Fibroblast of upper back skin (primary cell): ENCODE measurements around the gene SLC31A1.
"Not testable (repeated sequence)": the region's sequence is repeated elsewhere in the genome, so short reads cannot be mapped to it uniquely, and the experiment has no call there.

Experiments
- DNase-seq: peaks from one replicate; pipeline ENCODE4 v3.0.0-alpha.2; 2013

The SLC31A1 gene

DNA sequence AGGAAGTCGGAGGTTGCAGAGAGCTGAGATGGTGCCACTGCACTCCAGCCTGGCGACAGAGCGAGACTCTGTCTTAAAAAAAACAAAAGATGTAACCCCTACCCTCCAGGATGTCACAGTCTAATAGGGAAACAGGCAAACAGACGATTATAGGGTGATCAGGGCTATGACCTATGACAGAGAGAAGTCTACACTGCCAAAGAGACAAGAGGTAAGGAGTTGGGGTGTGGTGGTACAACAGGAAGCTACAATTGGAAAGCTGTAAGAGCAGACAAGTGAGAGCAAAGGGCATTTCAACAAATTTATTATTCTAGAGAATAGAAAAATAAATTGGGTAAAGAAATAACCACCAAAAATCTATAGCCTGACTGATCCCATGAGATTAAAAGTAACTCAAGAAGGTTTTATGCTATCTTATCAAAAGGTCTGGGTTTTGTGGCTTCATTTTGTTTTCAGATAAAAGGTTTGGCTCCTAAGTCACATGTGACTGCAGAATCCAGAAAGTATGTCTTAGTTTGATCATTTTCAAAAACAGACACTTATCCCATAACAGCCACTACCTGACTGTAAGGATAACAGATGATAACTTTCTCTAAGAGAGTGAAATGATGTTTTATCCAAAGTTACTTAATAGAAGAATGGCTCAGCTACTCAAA, 46.7 kb downstream of the SLC31A1 start:
- no peak for DNase-seq

DNA sequence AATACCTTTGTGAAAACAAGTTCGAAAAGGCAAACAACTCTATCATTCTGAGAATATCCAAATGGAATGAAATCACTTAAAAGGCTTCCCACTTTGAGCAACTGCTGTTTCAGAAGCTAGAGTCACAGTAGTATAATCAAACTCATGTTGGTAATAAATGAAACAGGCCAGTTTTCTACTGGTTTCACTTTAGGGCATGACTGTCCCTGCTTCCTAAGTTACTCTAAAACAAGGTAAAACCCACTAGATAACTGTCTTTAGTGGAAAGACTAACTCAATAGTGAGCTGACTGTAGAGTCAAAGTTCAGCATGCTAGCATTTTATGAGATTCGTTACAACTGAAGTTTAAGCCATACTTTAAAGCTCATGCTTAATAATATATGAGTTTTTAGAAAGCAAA, 48.0 kb downstream of the SLC31A1 start:
- no peak for DNase-seq

DNA sequence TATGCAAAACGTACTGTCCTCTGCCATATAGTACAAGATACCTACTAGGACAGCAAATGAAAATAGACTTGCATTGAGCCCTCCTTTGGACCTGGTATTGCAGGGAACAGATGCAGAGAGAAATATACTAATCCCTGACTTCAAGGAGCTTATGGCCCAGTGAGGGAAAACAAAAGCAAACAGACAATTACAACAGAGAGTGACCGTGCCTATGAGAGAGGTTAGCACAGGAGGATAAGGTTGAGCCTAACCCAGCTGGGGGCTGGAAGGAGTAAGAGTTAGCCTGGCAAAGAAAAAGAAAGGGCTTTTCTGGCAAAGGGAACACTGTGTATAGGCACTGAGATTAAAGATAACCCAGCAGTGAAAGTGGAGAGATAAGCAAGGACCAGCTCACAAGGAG, 48.5 kb downstream of the SLC31A1 start:
- DNase-seq = no peak

DNA sequence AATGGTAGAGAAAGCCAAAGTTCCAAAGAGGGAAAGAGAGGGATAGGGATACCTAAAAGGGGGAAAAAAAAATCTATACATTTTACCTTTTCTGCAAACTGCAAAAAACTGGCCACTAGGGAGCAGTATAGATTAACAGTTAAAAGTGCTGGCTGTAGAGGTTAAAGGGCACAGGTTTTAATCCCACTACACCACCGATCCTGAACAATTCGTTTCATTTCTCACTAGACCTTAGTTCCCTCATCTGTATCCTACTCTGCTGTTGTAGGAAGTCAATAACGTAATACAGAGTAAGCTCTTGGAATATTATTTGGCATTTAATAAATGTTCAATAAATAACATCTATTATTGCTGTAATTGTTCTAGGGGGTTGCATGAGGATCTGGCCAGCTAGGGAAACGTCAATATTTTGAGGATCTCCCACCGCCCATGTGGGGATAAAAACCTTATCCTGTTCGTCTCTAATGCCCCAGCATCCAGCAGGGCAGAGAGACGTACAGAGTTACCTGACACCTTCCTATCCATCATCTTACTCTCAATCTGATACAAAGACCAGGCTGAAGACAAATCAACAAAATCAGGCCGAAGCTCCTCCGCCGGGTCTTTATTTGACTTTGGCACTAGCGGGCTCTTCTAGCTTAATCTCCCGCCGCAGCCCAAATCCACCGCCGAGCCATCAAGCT, 53.3 kb downstream of the SLC31A1 start:
- DNase-seq = peak; percentile 58

DNA sequence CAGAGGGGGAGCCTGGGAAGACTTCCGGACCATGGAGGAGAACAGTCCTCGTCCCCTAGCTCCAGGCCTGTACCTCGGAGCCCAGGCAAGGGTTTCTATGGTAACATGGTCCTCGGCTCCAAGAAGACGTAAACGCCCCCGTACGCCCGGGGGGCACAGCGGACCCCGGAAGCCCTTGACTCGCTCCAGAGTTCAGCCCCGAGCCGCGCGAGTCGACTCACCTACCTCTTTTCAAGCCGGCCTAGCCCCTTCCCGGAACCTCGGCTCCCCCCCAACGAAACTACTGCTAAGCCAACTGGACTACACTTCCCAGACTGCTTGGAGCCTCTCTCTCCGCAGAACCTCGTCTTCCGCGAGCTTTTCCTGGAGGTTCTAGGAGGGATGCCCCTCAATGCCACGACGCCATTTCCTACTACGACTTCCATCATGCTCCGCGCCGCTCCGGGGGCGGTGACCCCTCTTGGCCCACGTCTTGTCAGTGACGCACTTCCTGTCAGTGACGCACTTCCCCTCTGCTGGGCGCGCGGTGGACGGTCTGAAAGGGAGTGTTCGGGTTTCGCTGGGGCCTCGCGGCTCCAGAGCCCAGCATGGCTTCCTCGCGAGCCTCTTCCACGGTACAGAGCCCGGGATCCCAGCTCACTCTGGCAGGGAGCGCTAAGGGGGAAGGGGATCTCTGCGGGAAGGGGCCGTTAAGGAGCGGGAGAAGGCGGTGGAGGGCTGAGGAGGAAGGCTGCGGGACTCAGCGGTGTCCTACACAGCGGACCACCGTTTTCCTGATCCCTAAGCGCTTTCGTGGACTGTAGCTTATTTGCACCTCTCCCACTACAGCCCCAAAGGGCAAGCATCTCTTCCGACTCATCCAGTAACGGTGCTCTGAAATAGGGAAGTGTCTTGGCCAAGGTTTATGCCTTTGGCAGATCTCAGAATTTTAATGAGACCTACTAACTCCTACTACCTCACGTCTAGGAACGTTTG, 54.1 kb downstream of the SLC31A1 start, which contains the start of the genes CDC26 and PRPF4:
Gene CDC26, minus strand, starts transcription at position 416 of the 975 bp plus-strand sequence. CDS start 3,065 bp downstream, outside the sequence.
Gene PRPF4, plus strand, starts transcription at position 502 of the 975 bp plus-strand sequence. Its CDS starts 86 bp downstream, at position 588.
- peak; percentile 99 for DNase-seq

DNA sequence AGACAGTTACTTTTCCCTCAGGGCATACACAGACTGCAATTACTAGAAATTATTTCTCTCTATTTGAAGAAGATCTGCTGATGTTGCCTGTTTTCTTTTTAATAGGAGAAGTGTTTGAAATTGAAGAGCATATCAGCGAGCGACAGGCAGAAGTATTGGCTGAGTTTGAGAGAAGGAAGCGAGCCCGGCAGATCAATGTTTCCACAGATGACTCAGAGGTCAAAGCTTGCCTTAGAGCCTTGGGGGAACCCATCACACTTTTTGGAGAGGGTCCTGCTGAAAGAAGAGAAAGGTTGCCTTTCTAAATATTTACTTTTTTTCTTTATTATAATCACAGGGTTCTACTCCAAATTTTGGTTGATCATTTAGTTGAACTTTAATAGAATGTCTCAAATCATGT, 57.5 kb downstream of the SLC31A1 start:
- DNase-seq = no peak

DNA sequence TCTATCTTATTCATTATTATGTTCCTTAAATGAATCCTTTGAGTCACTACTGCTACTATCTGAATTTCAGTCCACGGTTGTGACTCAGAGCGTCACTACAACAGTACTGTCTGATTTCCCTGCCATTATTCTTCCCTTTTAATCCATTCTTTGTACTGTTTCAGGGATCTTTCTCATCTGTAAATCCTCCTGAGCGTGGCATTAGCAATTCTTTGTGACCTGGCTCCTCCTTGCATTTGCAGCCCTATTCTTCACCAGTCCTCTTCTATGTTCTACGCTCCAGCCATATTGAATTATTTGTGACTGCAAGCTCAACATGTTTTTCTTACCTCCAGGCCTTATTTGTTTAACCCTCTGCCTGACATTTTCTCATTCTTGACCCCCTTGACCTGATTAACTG, 60.0 kb downstream of the SLC31A1 start:
- DNase-seq = no peak

DNA sequence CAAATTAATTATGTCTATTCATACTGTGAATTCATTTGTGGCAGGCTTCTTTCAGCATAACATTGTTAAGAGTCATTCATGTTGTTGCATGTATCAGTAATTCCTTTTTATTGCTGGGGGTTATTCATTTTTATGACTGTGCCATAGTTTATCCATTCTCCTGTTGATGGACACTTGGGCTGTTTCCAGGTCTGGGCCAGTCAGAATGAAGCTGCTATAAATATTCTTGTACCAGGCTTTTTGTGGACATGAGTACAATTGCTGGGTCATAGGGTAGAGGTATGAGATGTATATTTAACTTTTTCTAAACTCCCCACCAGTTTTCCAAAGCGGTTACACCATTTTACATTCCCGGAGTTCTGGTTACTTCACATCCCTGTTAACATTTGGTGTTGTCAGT, 67.7 kb downstream of the SLC31A1 start:
- no peak for DNase-seq

DNA sequence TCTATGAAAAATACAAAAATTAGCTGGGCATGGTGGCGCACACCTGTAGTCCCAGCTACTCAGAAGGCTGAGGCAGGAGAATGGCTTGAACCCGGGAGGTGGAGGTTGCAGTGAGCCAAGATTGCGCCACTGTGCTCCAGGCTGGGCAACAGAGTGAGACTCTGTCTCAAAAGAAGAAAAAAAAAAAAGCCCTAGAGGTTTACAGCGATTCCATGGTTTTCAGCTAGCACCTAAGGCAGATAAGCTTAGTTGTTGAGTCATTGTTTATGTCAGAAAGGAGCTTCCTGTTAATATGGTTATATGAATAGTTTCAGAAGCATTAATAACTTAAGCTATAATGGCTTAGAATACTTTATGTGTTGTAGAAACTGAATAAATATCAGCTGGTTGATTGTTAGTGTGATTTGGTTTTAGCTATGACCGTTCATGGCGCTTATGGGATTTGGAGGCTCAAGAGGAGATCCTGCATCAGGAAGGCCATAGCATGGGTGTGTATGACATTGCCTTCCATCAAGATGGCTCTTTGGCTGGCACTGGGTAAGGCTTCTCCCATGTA, 68.8 kb downstream of the SLC31A1 start:
- no peak for DNase-seq

DNA sequence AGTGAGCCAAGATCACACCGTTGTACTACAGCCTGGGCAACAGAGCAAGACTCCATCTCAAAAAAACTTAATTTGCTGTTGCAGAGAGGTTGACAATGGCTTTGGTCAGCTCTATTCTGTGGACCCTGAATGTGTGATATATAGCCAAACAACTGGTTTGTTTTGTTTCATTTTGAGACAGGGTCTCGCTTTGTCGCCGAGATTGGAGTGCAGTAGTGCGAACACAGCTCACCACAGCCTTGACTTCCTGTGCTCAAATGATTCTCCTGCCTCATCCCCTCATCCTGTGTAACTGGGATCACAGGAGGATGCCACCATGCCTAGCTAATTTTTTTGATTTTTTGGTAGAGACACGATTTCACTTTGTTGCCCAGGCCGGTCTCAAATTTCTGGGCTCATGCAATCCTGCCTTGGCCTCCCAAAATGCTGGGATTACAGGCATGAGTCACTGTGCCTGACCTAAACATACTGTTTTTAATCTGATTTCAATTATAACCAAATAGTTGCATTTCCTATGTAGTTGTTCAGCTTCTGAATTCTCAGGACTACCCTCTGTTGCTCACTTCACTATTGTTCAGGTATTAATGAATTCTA, 72.0 kb downstream of the SLC31A1 start:
- peak; percentile 74 for DNase-seq

DNA sequence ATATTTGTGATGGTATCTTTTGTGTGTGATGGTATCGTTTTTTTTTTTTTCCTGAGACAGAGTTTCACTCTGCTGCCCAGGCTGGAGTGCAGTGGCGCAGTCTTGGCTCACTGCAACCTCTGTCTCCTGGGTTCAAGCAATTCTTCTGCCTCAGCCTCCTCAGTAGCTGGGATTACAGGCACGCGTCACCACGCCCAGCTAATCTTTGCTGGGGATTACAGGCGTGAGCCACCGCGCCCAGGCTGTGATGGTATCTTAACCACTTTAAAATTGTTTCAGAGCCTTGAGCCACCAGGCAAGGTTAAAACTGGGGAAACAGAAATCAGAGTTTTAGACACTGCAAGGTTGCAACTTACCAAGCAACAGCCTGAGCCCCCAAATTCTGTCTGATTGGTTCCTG, 74.9 kb downstream of the SLC31A1 start:
- DNase-seq = not testable (repeated sequence)

DNA sequence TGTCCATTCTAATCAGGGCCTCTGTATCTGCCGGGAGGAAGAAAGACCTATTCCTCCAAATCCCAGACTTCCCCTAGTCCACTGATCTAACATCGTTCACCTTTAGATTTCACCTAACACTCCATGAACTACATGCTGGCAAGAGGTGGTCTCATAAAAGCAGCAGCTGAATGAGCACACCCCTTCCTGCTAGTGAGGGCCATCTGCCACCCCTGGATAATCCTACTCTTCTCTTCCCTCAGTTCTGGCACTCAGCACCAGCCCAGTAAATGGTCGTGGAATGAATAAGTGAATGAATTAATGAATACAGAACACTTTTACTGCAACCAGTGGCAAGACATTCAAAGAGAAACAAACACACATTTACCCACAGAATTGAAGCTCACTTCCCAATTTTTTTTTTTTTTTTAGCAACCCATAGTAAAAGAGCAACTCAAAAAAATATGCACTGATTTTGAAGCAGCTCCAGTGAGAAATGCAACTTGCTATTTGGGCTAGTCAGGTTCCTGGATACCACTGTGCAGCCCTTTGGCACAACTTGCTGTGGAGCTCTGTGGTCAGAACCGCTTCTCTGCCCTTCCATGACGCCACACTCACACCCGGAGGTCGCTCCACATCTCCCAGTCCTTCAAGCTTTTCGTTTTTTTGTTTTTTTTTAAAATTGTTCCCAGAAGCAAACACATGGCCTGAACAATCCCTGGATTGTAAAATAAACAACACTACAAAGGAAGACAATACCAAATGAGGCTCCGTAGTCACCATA, 75.6 kb downstream of the SLC31A1 start:
- DNase-seq = no peak

DNA sequence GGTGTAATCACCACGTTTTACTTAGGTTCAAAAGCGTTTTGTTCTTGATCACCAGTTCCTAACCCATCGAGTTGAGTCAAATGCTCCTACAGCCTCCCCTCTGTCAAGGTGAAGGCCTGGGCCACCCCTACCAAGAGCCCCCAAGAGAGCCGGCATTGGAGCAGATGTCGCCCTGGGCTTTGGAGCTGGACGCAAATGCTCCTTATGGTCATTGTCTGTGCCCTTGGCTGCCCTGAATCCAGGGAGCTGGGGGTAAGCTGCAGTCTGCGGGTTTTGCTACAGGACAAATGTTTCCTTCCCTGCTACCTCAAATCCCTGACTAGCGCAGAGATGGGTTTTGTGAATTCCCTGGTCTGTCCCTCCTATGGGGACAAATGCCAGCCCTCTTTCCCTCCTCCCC, 77.0 kb downstream of the SLC31A1 start:
- DNase-seq = no peak

DNA sequence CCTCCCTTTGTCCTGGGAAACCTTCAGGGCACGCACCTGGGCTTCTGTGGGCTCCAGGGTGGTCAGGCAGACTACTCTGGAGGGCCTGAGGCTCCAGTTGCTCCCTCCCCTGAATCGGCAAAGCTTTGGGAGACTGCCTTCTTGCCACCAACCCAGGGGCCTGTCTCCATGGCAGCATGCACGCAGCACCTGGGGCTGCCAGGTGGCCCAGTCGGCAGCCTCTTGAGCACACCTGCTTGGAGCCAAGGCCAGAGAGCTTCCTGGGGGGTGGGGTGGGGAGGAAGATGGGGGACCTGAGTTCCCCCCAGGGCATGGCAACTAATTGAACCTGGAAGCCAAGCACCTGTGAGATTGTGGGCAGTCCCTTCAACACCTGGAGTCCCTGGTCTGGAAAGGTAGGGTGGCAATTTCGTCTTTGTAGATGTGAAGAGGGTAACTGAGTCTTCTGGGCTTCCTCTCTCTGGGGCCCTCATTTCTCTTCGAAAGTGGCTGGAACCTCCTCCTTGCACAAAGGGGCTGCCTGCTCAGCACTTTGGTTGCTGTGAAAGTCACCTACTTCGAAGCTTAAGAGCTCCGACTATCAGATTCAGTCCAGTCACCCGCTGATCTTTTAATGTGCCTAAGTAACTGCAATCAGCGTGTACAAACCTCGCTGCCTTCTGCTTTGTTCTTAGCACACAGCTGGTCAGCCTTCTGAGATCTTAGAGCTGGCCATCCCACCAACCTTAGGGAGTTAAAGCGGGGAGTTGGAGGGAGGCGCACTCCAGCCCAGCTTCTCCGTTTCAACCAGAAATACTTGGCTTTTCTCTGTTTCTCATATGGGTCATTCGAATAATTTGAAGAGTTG, 77.8 kb downstream of the SLC31A1 start:
- DNase-seq = no peak

DNA sequence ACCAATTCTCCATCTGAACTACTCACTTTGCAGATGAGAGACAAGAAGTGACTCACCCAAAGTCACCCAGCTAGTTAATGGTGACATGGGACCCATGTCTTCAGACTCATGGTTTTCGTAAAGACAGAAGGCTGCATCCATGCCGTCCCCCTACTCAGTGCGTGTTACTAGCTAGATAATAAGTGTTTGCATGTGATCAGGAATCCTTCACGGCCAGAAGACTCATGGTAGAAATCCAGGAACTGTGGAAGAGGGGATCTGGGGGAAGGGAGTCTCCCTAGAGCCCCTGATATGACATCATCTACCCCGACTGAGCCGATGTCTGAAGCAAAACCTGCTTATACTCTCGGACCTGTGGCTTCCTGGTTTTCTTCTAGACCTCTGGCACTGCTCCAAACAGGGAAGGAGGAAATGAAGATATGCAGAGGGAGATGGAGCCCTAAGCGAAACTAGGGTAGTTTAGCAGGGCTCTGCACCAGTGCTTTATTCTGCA, 78.5 kb downstream of the SLC31A1 start:
- DNase-seq = peak; percentile 40

DNA sequence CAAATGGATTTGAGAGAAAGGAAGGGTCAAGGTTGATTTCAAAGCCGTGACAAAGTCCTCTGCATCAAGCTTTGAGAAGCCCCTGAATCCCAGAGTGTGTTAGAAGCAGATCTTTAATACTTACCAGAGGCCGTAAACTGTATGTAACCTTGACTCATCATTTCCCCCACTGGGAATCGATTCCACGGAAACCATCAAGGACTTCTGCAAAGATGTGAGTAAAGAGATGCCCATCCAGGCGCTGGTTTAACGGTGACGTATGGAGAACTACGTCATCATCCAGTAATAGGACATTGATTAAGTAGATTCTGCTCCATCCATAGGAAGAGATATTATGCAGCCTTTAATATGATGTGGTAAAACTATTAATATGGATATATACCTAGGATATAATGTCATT, 80.2 kb downstream of the SLC31A1 start:
- no peak for DNase-seq

DNA sequence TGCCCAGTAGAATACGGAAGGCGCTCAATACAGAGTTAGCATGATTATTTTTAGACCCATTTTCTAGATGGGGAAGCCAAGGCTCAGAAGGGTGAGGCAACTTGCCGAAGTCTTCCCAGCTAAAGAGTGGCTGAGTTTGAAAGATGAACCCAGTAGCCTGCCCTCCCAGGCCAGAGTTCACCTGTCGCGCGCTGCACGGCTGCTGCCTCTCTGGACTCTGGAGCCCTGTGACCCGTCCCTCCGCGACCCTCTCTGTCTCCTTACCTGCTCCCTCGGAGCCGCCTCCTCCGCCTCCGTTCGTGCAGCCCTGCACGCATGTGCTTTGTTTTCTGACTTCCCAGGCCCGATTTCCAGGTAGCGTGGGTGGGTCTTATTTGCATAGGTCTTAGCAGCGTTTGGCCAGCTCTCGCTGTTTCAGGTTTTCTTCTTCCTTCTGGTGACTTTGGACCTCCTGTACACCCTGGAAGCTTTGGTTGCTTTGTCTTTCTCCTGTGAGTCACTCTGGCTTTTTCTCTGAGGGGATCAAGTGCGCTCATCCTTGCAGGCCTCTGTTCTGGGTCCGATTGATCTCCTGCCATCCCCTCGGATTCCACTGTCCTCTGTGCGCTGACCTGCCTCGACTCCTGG, 81.6 kb downstream of the SLC31A1 start, which contains the start of gene RNF183:
Gene RNF183, minus strand, starts transcription at position 585 of the 627 bp plus-strand sequence. CDS start 5,192 bp downstream, outside the sequence.
- no peak for DNase-seq

DNA sequence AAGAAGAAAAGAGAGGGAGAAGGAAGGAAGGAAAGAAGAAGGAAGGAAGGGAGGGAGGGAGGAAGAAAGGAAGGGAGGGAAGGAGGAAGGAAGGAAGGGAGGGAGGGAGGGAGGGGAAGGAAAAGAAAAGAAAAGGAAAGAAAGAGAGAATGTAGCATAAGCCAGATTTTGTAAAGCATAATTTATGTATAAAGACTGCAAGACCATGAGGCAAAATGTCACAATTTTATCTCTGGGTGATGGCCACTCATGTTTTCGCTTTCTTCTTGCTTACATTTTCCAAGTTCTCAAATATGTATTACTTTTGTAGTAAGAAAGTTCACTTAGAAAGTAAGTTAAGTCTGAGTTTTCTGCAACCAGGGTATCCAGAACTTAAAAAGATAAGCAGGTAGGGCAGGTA, 85.2 kb downstream of the SLC31A1 start:
- DNase-seq = no peak

DNA sequence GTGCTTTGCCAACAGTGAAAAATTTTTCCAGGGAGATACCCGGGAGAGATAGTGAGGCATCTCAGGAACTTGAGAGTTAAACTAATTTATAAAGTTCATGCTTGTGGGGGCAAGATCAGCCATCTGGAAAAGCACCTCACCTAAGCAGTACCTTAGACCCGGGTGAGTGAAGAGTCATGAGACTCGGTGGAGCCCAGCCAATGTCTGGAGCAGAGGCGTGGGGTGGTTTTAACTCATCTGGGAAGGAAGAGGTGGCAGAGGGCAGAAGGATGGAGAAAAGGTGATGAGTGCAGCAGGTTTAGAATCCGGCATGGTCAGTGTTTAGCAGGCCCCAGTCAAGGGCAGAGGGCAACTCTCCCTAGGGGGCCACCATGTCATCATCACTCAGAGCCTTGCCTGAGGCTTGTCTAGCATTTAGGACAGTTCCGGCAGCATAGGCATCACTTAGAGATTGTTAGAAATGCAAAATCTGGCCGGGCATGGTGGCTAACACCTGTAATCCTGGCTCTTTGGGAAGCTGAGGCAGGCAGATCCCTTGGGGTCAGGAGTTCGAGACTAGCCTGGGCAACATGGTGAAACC, 86.1 kb downstream of the SLC31A1 start:
- no peak for DNase-seq
